Activated gamma-delta T cell treated with anti-CD3 and anti-CD28 coated beads, Interleukin-2, amount 50 U/mL, for 16 hours (primary cell): ENCODE data around the gene ANKRD23.

Source experiments
- DNase-seq: peaks from one replicate; pipeline ENCODE4 v3.0.0-alpha.2; 2020; ENCODE audit warnings: low read depth

Gene ANKRD23

DNA sequence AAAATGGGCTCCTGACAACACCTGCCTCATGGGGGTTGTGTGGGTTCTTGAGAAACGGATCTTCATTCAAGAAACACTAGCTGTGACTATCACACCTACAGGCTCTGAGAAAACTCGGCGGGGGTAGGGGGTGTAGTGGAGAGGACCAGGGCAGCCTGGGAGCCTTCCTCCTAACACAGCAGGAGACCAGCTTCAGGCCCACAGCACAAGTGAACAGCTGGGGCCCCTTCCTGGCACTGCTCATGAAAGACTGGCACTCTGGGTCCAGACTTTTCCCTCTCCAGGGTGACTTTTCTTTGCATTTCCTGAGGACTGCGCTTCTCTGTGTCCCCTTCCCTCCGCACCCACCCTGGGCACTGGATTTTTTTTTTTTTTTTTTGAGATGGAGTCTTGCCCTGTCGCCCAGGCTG, 33.2 kb upstream of the ANKRD23 start:
- DNase-seq: no peak

DNA sequence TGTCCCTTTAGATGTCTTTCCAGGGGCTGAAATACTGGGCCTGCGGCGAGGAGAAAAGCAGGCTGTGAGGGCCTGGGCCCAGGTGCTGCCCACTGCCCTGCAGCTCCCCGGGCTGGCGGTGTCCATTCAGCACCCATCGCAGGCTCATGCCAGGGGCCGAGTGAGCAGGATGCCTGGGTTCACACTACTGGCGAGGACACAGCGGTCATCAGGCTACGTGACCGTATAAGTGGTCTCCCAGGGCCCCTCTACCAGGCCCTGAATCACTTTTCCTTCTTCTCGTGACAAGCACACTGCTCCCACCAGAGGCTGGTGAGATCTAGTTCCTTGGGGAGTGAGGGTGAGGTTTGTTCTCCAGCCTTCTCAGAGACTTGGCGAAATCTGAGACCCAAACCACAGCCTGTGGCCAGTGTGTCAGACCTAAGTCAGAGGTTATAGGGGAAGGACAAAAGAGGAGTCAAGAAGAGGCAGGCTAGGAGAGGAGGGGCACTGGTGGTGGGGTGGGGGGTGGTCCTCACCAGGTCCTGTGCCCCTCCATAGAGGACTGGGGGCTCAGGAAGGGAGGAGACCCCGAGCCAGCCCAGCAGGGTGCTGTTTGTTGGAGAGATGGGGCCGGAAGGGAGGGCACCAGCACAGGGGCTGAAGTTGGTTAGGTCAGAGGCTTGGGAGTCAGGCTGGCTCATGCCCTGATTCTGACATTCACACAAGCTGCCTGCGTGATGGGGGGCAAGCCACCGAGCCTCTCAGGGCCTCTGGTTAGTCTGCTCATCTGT, 32.6 kb upstream of the ANKRD23 start:
- no peak for DNase-seq

DNA sequence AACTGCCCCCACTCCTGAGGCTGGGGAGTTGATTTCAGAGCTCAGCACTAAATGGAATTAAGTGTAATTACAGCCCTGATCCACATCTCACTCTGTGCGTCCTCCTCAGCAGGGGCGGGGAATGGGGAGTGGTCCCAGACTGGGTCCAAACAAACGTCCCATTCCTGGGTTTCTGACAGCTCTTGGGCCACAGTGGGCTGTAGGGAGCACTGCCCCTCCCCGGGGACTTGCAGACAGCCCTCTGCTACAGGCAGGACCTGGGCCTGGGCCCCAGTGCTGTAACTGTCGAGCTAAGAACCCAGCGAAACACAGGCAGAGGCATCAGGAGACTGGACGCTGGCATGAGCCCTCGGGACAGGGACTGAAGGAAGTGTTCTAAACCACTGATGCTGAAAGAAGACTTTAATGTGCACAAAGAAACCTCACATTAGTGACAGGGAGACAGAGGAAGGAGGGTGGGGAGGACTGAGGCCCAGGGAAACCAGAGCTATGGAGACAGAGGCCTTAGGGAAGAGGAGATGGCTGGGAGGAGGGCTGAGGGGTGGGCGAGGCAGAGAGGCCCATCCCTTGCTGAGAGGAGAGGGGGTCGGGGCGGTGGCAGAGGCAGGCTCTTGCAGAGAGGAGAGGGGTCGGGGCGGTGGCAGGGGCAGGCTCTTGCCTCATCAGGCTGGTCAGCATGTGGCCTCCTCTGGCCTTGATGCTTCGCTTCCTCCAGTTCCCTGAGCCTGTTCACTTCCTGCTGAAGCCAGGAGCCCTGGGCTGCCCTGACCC, 31.9 kb upstream of the ANKRD23 start:
- no peak for DNase-seq

DNA sequence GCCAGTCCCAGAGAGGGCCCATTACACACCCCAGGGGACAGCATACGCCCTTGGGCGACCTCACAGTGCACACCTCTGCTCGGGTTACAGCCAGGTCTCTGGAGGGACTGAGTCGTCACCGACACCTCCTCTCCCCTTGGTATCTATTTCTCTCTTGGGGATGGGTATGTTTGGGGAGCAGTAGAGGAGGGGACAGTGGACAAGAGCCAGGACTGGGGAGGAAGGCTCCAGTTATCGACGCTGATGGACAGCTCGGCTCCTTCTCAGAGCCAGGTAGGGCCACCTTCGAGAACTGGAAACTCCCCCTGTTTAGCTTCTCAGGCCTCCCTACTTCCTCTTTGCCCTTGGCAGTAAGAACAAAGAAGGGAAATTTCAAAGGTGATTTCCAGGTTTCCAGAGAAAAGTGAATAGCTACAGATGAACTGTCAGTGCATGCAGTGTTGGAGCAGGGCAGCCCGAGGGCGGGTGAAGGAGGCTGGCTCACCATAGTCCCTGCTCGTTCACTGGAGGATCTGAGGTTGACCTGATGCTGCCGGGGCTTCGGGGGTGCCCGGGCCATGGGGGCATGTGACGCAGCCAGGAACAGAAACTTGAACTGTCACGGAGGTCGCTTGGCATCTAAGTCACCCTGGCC, 30.5 kb upstream of the ANKRD23 start:
- no peak for DNase-seq

DNA sequence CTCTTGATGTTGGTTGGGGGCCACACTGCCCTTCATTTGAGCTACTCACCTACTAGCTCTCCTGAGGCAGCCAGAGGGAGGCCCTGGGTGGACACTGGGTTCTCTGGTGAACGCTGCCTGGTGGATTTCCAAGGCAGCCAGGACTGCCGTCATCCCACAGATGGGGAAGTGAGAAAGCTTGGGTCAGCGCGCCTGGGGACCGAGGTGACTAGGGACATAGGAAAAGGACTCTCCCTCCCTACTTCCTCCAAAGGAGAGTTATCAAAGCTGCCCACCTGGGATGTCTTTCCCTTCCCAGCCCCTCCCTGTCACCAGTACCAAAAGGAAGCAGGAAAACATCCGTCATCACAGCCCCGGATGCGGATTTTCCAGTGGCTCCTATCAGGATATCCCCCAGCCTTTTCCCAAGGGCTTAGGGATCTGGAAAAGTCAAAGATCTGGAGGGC, 29.9 kb upstream of the ANKRD23 start:
- DNase-seq: no peak

DNA sequence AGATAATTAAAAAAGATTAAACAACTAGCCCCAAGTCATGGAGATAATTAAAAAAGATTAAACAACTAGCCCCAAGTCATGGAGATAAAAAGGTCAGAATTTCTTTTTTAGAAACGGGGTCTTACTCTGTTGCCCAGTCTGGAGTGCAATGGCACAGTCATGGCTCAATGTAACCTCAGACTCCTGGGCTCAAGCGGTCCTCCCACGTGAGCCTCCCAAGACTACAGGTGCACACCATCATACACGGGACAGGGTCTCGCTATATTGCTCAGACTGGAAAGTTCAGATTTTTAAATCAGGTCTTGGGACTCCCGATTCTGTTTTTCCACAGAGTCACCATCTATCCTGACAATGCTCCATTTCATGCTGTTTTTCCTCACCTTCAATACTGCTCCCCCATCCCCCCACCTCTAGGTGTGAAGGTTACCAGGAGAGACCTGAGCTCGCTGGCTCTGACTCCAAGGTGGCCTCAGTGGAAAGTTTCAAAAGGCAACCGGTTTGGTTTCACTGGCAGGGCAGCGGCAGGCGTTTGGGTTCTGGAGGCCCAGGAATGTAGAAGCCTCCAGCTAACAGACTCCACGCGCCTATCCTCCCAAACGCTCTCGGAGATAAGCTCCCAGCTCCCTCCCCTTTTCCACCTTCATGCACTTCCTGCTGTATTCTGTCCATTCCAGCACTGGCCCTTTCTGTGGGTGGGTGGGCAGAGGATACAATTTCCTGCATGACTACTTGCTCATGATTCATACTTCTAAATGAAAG, 28.9 kb upstream of the ANKRD23 start:
- no peak for DNase-seq

DNA sequence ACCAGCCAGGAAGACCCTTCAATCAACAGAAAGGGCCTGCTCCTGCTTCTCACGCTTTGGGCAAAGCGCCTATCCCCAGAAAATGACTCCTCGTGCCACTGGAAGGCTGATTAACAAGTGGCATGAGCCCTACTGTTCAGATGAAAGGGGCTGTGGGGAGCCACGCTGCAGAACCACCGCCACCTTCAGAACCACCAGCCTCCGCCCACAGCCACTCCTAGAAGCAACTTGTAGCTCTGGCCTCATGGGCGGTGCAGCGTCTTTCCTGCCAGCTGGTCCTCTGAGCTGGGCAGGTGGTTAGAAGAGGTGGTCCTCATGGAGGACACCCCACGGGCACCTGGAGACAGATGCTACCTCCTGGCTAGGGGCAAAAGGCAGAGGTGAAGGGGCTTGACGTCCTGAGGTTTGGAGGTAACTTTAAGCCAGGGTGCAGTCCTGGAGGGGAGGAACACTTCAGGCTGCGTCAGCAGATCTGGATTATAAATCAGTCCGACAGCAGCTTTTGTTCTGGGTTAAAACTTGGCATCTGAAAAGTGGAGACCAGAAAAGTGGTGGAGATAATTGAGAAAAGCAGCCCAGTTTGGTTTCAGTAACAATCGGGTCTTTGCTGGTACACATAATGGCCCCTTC, 26.9 kb upstream of the ANKRD23 start:
- DNase-seq: peak; percentile 55

DNA sequence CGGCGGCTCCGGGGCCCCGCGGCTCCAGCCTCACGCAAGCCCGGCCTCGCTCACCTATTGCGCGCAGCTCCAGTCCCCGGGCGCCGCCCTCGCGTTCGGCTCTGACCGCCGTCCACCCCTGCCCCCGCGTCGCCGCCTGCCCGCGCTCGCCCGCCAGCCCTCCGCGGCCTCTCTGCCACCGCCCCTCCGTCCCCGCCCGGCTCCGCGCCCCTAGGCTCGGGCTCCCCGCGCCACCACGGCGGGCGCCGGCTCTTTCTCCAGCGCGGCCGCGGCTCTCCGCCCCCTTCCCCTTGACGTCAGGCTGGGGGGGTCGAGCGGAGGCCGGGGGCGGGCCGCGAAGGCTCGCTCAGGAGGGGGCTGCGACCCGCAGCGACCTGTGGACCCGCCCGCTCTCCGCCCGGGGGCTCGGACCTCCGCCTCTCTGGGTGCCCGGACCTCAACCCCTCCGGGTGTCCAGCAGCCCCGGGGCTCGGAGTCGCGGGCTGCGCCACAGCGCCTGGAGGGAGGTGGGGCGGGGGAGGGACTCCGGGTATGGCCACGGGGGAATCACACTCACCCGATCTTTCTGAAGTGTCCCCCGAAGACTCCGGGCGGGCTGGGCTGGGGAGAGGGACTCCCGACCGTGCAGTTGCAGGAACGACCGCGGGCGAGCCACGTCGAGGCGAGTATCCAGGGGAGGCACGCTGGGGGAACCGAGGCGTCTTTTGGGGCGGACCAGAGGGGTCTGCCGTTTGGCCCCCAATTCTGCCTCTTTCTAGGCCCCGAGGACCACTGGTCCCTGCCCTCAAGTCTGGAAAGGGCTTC, 26.2 kb upstream of the ANKRD23 start, which contains the start of gene SEMA4C:
Gene SEMA4C, minus strand, starts transcription at position 259 of the 804 bp plus-strand sequence. CDS start 2,194 bp downstream, outside the sequence.
- DNase-seq: peak; percentile 36

DNA sequence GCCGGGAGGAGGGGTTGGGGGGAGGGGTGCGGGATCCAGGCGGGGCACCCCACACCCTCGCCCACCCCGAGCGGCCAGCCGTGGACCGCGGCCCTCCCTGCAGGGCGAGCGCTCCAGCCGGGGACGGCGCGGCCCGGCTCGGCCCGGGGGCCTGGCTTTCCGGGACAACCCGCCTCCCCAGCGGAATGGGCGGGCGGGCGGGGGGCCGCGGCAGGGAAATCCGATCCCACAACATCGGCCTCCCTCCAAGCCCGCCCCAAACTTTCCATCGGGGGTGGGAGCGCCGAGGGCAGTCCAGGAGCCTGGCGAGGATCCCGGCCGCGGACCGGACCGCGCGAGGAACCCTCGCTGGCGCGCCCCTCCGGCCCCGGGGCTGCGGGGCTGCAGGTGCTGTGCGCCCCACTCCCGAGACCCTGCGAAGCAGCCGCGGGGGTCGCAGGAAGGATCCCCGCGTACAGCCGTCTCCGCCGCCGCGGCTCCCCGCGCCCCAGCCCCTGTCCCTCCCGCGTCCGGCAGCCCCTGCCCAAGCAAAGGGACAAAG, 25.5 kb upstream of the ANKRD23 start:
- no peak for DNase-seq

DNA sequence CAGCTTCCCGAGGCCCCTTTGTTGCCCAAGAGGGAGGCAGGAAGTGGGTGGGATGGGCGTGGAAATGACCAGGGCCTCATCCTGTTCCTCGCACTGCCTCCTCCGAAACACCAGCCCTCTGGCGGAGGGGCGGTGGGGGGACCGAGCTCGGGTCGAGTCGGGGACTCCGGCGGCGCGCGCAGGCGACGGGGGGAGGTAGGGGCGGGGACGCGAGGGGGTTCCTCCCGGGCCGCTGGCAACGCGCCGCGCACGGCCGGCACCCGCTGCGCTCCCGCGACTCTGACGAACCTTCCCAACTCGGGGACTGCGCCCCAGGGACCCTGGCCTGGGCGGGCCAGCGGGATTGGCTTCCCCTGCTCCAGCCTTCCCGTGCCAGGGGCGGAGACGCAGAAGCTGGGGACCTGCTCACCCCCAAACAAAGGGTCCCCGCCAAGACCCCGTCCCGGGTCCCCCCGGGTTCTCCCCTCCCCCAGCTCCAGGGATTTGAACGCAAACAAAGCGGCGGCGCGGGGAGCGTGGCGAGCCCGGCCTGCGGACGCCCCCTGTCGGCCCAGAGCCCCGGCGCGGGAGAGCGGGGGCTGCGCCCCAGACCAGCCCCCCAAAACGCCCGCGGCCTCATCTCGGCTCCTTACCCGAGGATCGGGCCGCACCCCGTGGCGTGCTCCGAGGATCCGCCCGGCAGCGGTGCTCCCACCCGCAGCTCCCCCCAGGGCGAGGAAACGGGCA, 24.9 kb upstream of the ANKRD23 start:
- peak; percentile 33 for DNase-seq

DNA sequence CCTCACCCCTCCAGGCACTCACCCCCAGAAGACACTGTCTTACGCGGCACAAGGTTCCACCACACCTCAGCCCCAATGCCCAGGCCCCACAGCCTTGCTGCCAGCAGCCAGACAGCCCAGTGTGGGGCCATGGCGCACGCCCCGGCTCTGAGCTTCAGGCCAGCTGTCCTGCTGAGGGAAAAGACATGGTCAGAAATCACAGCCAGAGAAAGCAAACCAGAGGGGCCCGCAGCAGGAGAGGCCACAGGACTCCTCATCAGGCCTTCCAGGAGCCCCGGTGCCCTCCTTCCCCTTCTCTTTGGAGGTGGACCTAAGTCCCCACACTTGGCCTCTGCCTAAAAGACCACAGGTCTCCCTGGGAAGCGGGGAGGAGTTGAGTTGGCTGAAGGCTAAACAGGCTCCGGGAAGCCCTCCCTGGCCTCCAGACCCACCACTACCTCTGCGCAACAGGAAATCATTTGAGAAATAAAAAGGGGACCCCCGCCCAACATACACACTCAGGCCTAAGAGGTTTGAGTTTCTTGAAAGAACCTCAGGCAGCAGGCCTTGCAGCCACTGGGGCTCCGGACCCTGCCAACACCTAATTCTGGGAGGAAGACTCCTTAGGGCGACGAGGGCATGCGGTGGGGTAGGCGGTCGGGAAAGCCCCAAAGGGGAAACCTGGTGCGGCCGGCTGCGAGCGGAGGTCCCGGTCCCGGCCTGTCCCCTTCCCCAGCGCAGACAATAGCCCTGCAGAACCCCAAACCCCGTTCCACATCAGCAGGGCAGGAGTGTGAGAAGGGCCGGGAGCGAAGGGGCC, 24.1 kb upstream of the ANKRD23 start:
- peak; percentile 10 for DNase-seq

DNA sequence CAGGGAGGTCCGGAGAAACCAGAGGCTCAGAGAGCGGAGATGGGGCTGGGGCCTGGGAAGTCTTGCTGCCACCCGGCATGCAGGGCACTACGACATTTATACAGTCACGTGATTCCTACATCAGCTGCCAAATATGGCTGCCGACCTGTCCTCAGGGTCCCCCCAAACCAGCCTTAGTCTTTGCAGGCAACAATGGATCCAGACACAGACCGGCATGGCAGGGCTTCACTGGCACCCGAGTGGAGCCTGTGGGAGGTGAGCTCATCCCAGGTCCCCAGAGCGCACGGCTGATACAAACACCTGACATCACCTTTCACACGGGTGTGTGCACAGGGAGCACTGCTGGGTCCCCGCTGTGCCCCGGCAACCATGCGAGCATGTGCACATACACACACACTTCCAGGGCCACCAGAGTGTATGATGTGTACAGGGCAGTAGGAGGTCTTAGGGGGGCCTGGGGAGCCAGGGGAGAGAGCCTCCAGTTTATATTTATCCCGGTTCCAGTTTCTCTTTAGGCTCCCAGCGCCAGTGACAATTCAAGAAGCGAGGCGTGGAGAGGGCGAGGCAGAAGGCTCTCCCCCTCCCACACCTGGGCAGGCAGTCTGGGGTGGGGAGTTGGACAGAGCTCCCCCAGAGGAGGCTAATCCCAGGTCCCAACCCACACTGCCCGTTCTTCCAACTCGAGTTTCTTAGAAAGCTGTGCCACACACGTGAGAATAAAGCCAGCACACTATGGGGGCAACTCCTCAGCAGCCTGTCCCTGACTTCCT, 23.4 kb upstream of the ANKRD23 start:
- no peak for DNase-seq

DNA sequence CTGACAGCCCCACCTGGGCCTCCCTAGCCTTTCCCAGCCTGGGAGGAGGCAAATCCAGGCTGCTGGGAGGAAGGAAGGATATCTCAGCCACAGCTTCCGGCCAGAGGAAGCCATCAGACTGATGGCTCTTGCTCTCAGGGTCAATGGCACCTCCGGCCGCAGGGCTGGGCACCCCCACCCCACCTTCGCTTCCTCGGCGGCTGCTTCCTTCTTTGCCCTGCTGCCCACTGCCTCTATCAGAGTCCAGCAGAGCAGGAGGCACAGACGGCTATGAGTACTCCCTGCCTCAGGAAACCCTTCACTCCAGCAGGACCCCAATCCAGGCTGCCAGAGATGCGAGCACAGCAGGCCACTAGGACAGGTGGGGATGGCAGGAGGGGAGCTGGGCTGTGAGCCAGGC, 22.8 kb upstream of the ANKRD23 start:
- no peak for DNase-seq

DNA sequence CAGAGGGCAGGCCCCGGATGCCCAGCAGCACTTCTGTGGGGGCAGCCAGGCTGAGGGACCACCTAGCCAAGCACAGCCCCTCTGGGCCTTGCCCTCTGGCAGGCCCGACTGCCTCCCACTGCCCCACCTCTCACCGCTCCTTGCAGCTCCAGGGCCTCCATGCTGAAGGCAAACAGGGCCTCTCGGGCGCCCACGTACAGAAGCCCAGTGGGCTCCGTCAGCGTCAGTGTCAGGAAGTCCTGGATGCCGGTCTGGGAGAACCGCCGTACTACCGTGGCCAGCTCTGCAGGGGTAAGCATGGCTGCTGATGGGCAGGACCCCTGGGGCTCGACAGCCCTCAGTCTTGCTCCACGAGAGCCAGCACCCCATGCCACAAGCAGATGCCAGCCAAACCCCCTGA, 22.3 kb upstream of the ANKRD23 start:
- no peak for DNase-seq

DNA sequence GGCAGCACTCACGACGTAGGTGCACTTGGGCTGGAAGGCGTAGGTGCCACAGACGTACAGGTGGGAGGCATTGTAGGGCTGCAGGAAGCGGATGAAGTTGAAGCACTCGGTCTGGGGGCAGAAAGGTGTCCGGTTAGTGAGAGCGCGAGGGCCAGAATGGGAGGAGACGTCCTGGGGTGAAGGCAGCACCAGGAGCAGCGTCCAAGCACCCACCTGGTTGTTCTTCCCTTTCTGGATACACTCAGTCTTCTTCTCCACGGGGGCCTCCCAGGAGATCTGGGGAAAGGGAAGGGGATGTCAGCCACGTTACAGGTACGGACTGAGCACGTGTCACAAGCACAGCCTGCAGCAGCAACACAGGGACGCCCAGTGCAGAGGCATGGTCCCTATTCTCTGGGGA, 21.8 kb upstream of the ANKRD23 start:
- no peak for DNase-seq

DNA sequence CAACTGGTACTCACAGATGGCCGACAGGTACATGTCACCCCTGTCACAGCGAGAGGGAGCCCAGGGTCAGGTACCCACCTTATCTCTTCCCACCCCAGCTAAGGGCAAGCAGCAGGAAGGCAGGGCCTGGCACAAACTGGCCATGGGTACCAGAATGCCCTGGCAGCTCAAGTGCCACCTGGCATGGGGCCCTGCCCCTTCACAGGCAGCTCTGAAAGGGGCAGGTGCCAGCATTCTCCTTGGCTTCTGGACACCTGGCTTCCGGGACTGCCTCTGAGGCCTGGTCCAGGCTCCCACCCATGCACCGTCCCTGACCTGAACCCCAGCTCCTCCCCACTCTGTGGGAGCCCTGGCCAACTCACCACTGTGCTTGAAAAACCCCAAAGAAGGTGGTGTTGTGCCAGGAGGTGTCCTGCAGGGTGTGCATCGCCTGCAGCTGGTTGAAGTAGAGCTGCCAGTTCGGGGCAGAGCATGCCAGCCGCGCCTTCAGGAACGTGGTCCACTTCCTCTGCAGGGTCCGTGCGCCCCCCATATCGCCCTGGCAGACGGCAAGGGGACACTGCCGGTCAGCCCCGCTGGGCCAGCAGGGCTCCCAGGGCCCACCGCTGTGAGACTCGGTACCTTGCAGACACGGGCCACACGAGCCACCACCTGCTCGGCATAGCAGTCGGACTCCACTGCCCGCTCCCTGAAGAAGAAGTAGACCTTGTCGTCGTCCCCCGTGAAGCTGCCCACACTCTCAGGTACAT, 20.7 kb upstream of the ANKRD23 start:
- DNase-seq: no peak

DNA sequence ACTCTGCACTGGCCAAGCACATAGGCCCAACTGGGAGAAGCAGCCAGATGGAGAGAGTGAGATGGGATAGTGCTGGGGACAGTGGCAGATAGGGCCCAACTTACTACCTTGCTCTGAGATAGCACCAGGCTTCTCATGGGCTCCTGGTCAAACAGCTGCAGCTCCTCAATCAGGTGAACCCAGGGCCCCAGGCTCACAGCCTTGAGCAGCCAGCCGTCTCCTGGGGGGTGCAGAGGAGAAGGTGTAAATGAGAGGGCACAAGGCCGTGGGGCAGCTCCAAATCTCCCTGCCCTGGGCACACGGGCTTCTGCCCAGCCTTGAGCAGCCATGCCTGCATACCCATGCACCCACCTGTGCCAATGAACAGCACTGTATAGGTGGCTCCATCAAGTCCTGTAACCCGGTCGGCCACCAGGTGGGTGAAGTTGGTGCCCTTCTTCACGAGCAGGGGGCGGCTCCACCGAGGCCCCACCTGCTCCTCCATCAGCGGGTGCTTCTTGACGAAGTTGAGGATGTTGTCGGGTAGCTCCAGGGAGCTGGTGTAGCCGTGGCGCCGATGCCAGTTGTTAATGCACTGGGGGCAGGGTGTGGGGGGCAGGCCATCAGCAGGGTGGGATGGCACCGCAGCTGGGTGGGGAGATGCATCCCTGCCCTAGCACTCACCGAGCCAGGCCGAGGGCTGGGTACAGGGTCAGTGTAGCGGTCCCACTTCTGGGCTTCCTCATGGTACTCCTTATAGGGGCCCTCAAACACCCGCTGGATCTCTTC, 19.9 kb upstream of the ANKRD23 start:
- no peak for DNase-seq
